Glutamatergic neuron (in vitro differentiated cells): Measurements from ENCODE around the gene F10. TPM values are rescaled to one million over a fixed set of nuclear protein-coding genes. Genes with fewer than 3 reads are reported as not detected.

Experiments
- DNase-seq: peaks from one replicate; pipeline ENCODE4 v3.0.0; 2022
- H3K27ac Mint-ChIP-seq: one replicate; pipeline ENCODE4 v1.8.0; 2020; ENCODE audit warnings: mild to moderate bottlenecking, mixed read lengths, inconsistent platforms; ENCODE audit not compliant: unreplicated experiment
- H3K27me3 Mint-ChIP-seq: one replicate; pipeline ENCODE4 v1.8.0; 2020; ENCODE audit warnings: mild to moderate bottlenecking, moderate library complexity, mixed read lengths, inconsistent platforms; ENCODE audit not compliant: unreplicated experiment
- H3K36me3 Mint-ChIP-seq: one replicate; pipeline ENCODE4 v1.8.0; 2020; ENCODE audit warnings: mild to moderate bottlenecking, mixed read lengths, inconsistent platforms; ENCODE audit not compliant: unreplicated experiment
- H3K4me1 Mint-ChIP-seq: one replicate; pipeline ENCODE4 v1.8.0; 2020; ENCODE audit warnings: mild to moderate bottlenecking, low read depth, mixed read lengths, inconsistent platforms; ENCODE audit not compliant: unreplicated experiment
- H3K4me3 Mint-ChIP-seq: one replicate; pipeline ENCODE4 v1.8.0; 2020; ENCODE audit warnings: mild to moderate bottlenecking, mixed read lengths, inconsistent platforms; ENCODE audit not compliant: unreplicated experiment
- H3K9me3 Mint-ChIP-seq: one replicate; pipeline ENCODE4 v1.8.0; 2020; ENCODE audit warnings: mild to moderate bottlenecking, moderate library complexity, mixed read lengths, inconsistent platforms; ENCODE audit not compliant: unreplicated experiment
- long read RNA-seq: library from polyadenylated mRNA; unstranded; transcript quantifications from one replicate; pipeline ENCODE4 v2.0.0, GENCODE V29; 2020; ENCODE audit not compliant: unreplicated experiment
- total RNA-seq: library from RNA; stranded (reverse); fragmentation: NEBNext Ultra II Directional; extraction: Animal tissue kit (Norgen Biotek cat#: 25700); gene quantifications from one replicate; pipeline ENCODE4 v1.2.1, GENCODE V29; 2021; ENCODE audit not compliant: unreplicated experiment
- TF ChIP-seq, protein P1 (sequence below): fragments of 200-600 bp; sonication (generic); IDR thresholded peaks from one replicate; pipeline ENCODE4 v1.5.0; 2021; ENCODE audit not compliant: partially characterized antibody, unreplicated experiment

The F10 gene
- 0.74 TPM for total RNA-seq
- long read RNA-seq, partial matches to known transcripts, result 0 of 1 reads
- long read RNA-seq, other reads (novel, unspliced or antisense), result 0 of 1 reads

DNA sequence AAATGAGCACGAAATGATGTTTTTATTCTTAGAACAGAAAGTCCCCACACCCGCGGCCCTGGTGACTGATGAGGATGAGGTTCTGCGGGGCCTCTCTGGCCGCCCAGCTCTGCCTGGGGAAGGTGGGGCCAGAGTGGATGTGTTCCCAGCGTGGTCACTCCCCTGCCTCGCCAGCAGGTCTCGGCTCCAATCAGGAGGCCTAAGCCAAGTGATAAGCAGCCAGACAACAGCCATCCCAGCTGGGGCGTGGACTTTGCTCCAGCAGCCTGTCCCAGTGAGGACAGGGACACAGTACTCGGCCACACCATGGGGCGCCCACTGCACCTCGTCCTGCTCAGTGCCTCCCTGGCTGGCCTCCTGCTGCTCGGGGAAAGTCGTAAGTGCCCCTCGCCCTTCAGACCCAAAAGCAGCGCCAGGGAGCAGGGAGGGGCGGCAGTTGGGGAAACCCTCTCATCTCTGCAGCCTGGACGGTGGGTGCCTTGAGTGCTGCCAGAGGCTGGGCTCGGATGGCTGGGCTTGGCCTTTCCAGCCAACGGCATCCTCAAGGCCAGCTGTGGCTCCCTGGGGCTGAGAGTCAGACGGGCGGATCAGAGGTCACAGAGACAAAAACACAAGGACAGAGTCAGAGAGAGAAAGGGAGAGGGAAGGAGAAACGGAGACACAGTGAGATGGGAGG is at the start of gene F10:
Gene F10 (plus strand): TSS at position 250 of the 676 bp plus-strand sequence. CDS start 57 bp downstream, at position 307.
- Mint-ChIP-seq H3K27ac (peak within 1 kb of the TSS; percentile 53), H3K9me3 (peaks cover 6% of the 10 kb centered on the region), H3K4me1 (peaks cover 6% of the 10 kb centered on the region), H3K36me3 (no peaks in the 10 kb centered on the region), H3K27me3 (peaks cover 13% of the 10 kb centered on the region), H3K4me3 (peak within 1 kb of the TSS; percentile 57)
- peak; percentile 40 for DNase-seq
- TF ChIP-seq, protein P1, sequence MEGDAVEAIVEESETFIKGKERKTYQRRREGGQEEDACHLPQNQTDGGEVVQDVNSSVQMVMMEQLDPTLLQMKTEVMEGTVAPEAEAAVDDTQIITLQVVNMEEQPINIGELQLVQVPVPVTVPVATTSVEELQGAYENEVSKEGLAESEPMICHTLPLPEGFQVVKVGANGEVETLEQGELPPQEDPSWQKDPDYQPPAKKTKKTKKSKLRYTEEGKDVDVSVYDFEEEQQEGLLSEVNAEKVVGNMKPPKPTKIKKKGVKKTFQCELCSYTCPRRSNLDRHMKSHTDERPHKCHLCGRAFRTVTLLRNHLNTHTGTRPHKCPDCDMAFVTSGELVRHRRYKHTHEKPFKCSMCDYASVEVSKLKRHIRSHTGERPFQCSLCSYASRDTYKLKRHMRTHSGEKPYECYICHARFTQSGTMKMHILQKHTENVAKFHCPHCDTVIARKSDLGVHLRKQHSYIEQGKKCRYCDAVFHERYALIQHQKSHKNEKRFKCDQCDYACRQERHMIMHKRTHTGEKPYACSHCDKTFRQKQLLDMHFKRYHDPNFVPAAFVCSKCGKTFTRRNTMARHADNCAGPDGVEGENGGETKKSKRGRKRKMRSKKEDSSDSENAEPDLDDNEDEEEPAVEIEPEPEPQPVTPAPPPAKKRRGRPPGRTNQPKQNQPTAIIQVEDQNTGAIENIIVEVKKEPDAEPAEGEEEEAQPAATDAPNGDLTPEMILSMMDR, result no peak

DNA sequence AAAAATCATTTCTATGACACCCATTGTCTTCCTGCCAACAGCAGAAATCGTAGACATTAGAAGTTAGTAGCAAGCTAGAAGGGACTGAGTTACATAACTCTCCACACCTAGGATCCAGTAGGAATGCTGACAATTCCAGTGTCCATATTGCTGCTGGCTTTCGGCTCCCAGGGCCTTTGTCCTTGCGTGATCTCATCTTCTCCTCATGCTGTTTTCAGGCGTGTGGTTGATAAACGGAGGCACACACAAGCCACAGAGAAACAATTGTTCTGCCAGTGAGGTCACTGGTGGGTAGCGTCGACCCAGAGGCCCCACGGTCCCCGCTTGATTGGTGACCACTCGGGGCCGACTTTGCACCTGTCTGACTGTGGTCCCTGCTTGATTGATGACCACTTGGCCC is 48.7 kb upstream of the F10 start:
- H3K9me3 Mint-ChIP-seq, result peaks cover 2% of the 10 kb centered on the region
- peaks cover 9% of the 10 kb centered on the region for H3K27me3 Mint-ChIP-seq
- H3K27ac Mint-ChIP-seq, result no peak overlapping the region

GRCh38 chr13:113074401-113074800 is 48.2 kb upstream of the F10 start:
- Mint-ChIP-seq H3K27ac (no peak overlapping the region), H3K4me3 (no peak overlapping the region), H3K27me3 (peaks cover 9% of the 10 kb centered on the region), H3K36me3 (peaks cover 5% of the 10 kb centered on the region), H3K4me1 (peaks cover 6% of the 10 kb centered on the region), H3K9me3 (peaks cover 2% of the 10 kb centered on the region)
- TF ChIP-seq, protein P1, result no peak
- DNase-seq, result peak; percentile 7

More for the DNA sequence above, 48.7 kb upstream of the F10 start:
- Mint-ChIP-seq H3K36me3 (peaks cover 4% of the 10 kb centered on the region), H3K4me3 (no peak overlapping the region), H3K4me1 (peaks cover 5% of the 10 kb centered on the region)
- DNase-seq, result no peak
- TF ChIP-seq, protein P1, result no peak

DNA sequence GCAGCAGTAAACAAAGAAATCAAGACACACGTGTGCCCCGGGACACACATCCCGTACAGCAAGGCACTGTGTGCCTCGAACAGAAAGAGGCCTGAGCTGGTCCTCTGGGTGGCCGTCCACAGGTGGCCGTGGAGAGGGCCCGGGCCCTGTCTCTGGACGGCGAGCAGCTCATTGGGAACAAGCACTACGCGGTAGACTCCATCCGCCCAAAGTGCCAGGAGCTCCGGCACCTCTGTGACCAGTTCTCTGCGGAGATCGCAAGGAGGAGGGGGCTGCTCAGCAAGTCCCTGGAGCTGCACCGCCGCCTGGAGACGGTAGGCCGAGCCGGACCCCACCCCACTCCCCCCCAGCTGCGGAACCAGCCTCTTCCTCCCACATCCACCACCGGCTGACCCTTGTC is 47.7 kb upstream of the F10 start:
- H3K36me3 Mint-ChIP-seq, result peaks cover 9% of the 10 kb centered on the region
- peaks cover 2% of the 10 kb centered on the region for H3K9me3 Mint-ChIP-seq
- H3K4me3 Mint-ChIP-seq, result no peak overlapping the region
- H3K4me1 Mint-ChIP-seq, result peaks cover 7% of the 10 kb centered on the region
- TF ChIP-seq, protein P1, result no peak
- peak; percentile 5 for DNase-seq
- H3K27ac Mint-ChIP-seq, result no peak overlapping the region
- peaks cover 9% of the 10 kb centered on the region for H3K27me3 Mint-ChIP-seq

GRCh38 chr13:113075711-113076110 is 46.9 kb upstream of the F10 start:
- H3K4me1 Mint-ChIP-seq, result peaks cover 7% of the 10 kb centered on the region
- TF ChIP-seq, protein P1, result no peak
- H3K4me3 Mint-ChIP-seq, result no peak overlapping the region
- H3K27me3 Mint-ChIP-seq, result peaks cover 9% of the 10 kb centered on the region
- H3K27ac Mint-ChIP-seq, result no peak overlapping the region
- H3K9me3 Mint-ChIP-seq, result peaks cover 2% of the 10 kb centered on the region
- DNase-seq, result peak; percentile 3
- peaks cover 9% of the 10 kb centered on the region for H3K36me3 Mint-ChIP-seq
